K562 (cell line): Measurements from ENCODE around the gene ANAPC13. TPM values are rescaled to one million over a fixed set of nuclear protein-coding genes. Genes with fewer than 3 reads are reported as not detected.

Experiments used
- ATAC-seq: fragments of 200-7000 bp; cut with Tn5 transposase; 3 replicates; pipeline ENCODE4 v1.9.1; 2020; ENCODE audit warnings: moderate library complexity
- BruUV-seq: library from RNA; stranded (reverse); fragments of 400-500 nt; replicated peaks from 2 replicates; lab custom pipeline; 2021; lab: Mats Ljungman, UMichigan
- CTCF ChIA-PET: fragments of 300-600 bp; formaldehyde crosslinking; extraction: SDS; loops from one replicate; lab custom pipeline; 2021; ENCODE audit warnings: low intra/inter-chr PET ratio; lab: Yijun Ruan, JAX
- POLR2A ChIA-PET: fragments of 300-600, 350-650 bp; sonication (Branson Sonifier 250); formaldehyde crosslinking; extraction: SDS; loops from one replicate; lab custom pipeline; 2021; ENCODE audit warnings: antibody characterized with exemption, inconsistent platforms; lab: Yijun Ruan, JAX
- DNase-seq, 4 experiments: peaks; one replicate each; pipeline versions ENCODE4 v3.0.0 to v3.0.0-alpha.2; 2011 to 2018; ENCODE audit warnings: low spot score in 3 of 4, mixed read lengths in 3 of 4; ENCODE audit errors: extremely low read depth in 1 of 4
- FAIRE-seq: peaks from 2 replicates; lab custom pipeline; 2011; peaks lifted over from hg19 to GRCh38; lab: Jason Lieb, UNC
- H2AFZ ChIP-seq: 2 replicates; pipeline ENCODE4 v1.6.0; 2011; ENCODE audit warnings: low read depth, low read length, control low read depth, inconsistent platforms
- H3K27ac ChIP-seq: fragments of 200-600 bp; 3 replicates; pipeline ENCODE4 v1.8.0; 2011; ENCODE audit warnings: low read depth, mild to moderate bottlenecking, control low read depth, inconsistent platforms, low read length, moderate library complexity, mixed read lengths; ENCODE audit errors: extremely low read depth
- H3K27me3 ChIP-seq, 2 experiments: fragments of 300-600 bp in 1 of 2; 2 replicates in 1 of 2; 3 replicates in 1 of 2; pipeline versions ENCODE4 v1.6.0 to v1.8.0; 2011; ENCODE audit warnings: inconsistent platforms in 2 of 2, low read length in 2 of 2, mild to moderate bottlenecking in 1 of 2, mixed read lengths in 1 of 2, moderate library complexity in 1 of 2; ENCODE audit not compliant: control insufficient read depth in 2 of 2, insufficient read depth in 2 of 2
- H3K36me3 ChIP-seq: fragments of 300-600 bp; 3 replicates; pipeline ENCODE4 v1.8.0; 2011; ENCODE audit warnings: mild to moderate bottlenecking, low read length, inconsistent platforms; ENCODE audit not compliant: control insufficient read depth, insufficient read depth
- H3K4me1 ChIP-seq, 2 experiments: fragments of 200-600 bp in 1 of 2; replicated peaks in 1 of 2; 2 replicates in 1 of 2; 3 replicates in 1 of 2; pipeline versions ENCODE4 v1.5.1 to v1.8.0; 2011; ENCODE audit warnings: inconsistent platforms in 2 of 2, low read length in 2 of 2, mild to moderate bottlenecking in 1 of 2, mixed read lengths in 1 of 2, moderate library complexity in 1 of 2; ENCODE audit not compliant: control insufficient read depth in 2 of 2, insufficient read depth in 2 of 2
- H3K4me2 ChIP-seq: 2 replicates; pipeline ENCODE4 v1.6.1; 2011; ENCODE audit warnings: low read length, control low read depth, inconsistent platforms, mixed read lengths; ENCODE audit not compliant: insufficient read depth
- H3K4me3 ChIP-seq: fragments of 200-600 bp; sonication (generic), shearing (Covaris generic); 2 replicates; pipeline ENCODE4 v1.5.1; 2016; ENCODE audit warnings: control low read depth, inconsistent platforms
- H3K79me2 ChIP-seq: fragments of 200-600 bp; 3 replicates; pipeline ENCODE4 v1.8.0; 2011; ENCODE audit warnings: low read length, inconsistent platforms; ENCODE audit not compliant: control insufficient read depth, insufficient read depth
- H3K9ac ChIP-seq, 2 experiments: 2 replicates each; pipeline versions ENCODE4 v1.6.0 to v1.6.1; 2011; ENCODE audit warnings: low read depth in 2 of 2, low read length in 2 of 2, control low read depth in 1 of 2, inconsistent platforms in 1 of 2, mild to moderate bottlenecking in 1 of 2, mixed read lengths in 1 of 2; ENCODE audit not compliant: insufficient read depth in 1 of 2
- H3K9me1 ChIP-seq: one replicate; pipeline ENCODE4 v1.6.0; 2011; ENCODE audit warnings: inconsistent platforms, mild to moderate bottlenecking, low read length, moderate library complexity; ENCODE audit not compliant: control insufficient read depth, insufficient read depth
- H3K9me3 ChIP-seq: replicated peaks from 2 replicates; pipeline ENCODE4 v1.5.1; 2011; ENCODE audit warnings: low read depth, low read length, inconsistent platforms; ENCODE audit not compliant: control insufficient read depth, insufficient read depth
- H4K20me1 ChIP-seq: replicated peaks from 2 replicates; pipeline ENCODE4 v1.6.1; 2011; ENCODE audit warnings: low read length, inconsistent platforms, mixed read lengths; ENCODE audit not compliant: control insufficient read depth, insufficient read depth
- CEBPZ ChIP-seq: fragments of 150-350 bp; IDR thresholded peaks from 2 replicates; pipeline ENCODE4 v1.6.1; 2014; ENCODE audit warnings: low read depth, mild to moderate bottlenecking, low read length, borderline replicate concordance
- DEAF1 ChIP-seq: fragments of 450-650 bp; formaldehyde crosslinking; IDR thresholded peaks from 2 replicates; pipeline ENCODE4 v1.4.0; 2020; ENCODE audit warnings: mild to moderate bottlenecking, moderate library complexity
- HDAC1 ChIP-seq, 2 experiments: fragments of 450-650 bp; IDR thresholded peaks; 2 replicates each; pipeline ENCODE4 v1.6.1; 2016 to 2017; ENCODE audit warnings: inconsistent platforms in 1 of 2, mild to moderate bottlenecking in 1 of 2, moderate library complexity in 1 of 2
- U2AF1 ChIP-seq: fragments of 200-400 bp; formaldehyde crosslinking; optimal IDR thresholded peaks from 2 replicates; pipeline ENCODE3; 2017; ENCODE audit warnings: mild to moderate bottlenecking, low read depth, low read length, moderate library complexity
- ZC3H11A ChIP-seq: IDR thresholded peaks from 2 replicates; pipeline ENCODE4 v1.6.1; 2012; ENCODE audit warnings: low read depth, low read length, improper control_type of control experiment
- ZNF277 ChIP-seq: fragments of 250-450 bp; sonication (Bioruptor Pico); IDR thresholded peaks from 2 replicates; pipeline ENCODE4 v1.8.0; 2022; ENCODE audit warnings: inconsistent platforms, mild to moderate bottlenecking, moderate library complexity, borderline replicate concordance
- WGBS: fragments of 100-300 bp; shearing (Covaris generic); methylation state at CpG from one replicate; pipeline ENCODE4 v1.1.6; 2016; ENCODE audit warnings: low coverage, mixed read lengths; ENCODE audit not compliant: insufficient coverage; ENCODE audit errors: missing lambda C conversion rate; 5-methylcytosine and 5-hydroxymethylcytosine counted together
- in situ Hi-C: fragments of 300-500 bp; cut with MboI; formaldehyde crosslinking; loops from 4 replicates; pipeline ENCODE4 v1.15.0; 2018; ENCODE audit warnings: inconsistent platforms, mixed read lengths
- intact Hi-C: fragments of 100-400 bp; cut with micrococcal nuclease; formaldehyde crosslinking; loops from 2 replicates; pipeline ENCODE4 v1.14.2; 2022
- polyA plus RNA-seq, 8 experiments: library from polyadenylated mRNA; depleted of rRNA in 4 of 8; stranded (reverse) in 5 of 8; unstranded in 3 of 8; fragments of >200 nt; fragmentation: Nextera tagmentation in 2 of 8; fragmentation: Illumina TruSeq in 1 of 8; extraction: Ambion mirVana in 2 of 8; extraction: Trizol in 1 of 8; gene quantifications; 2 replicates each; pipeline versions ENCODE4 v1.2.1 to v1.2.3, GENCODE V29; 2011 to 2014; ENCODE audit warnings: inconsistent platforms in 1 of 8, missing spikeins in 1 of 8
- total RNA-seq, 7 experiments: library from RNA; depleted of rRNA in 6 of 7; stranded (reverse); fragments of >200 nt in 6 of 7; fragmentation: Illumina TruSeq in 2 of 7; extraction: Trizol in 2 of 7; gene quantifications; 2 replicates each; pipeline versions ENCODE4 v1.2.1 to v1.2.3, GENCODE V29; 2011 to 2021; ENCODE audit warnings: low replicate concordance in 1 of 7
- TF ChIP-seq, protein P1 (sequence below): fragments of 450-650 bp; IDR thresholded peaks from 2 replicates; pipeline ENCODE4 v1.6.1; 2016; ENCODE audit warnings: borderline replicate concordance
- TF ChIP-seq, protein P2 (sequence below), 2 experiments: fragments of 450-650 bp in 1 of 2; IDR thresholded peaks; 2 replicates each; pipeline ENCODE4 v1.6.1; 2011 to 2017; ENCODE audit warnings: low read depth in 2 of 2, antibody characterized with exemption in 1 of 2, borderline replicate concordance in 1 of 2, low read length in 1 of 2, mild to moderate bottlenecking in 1 of 2, mixed read lengths in 1 of 2; ENCODE audit not compliant: control insufficient read depth in 1 of 2

ANAPC13 gene
- total and polyA plus RNA-seq, 9 of the 15 experiments (the other 6 are each of a cell fraction or from before 2014, with no cell fraction given): 48.5 to 238 (median 68.5) TPM

DNA sequence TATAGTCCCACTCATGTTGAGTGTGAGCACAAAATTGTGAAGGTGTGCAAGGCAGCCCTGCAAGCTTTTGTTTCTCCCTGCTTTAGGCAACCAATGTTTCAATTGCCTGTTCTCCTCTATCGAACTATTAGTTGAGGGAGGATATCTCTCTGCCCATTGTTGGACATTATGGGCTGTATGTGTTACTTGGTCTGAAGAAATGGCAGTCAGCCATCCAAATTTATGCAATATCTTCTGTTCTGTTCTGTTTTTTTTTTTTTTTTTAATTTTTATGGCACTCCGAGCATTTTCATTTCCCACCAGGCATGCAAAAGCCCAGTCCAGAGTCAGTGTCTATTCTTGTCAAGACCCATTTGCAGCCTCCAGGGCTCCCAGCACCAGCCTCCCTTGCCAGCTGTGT, 44.0 kb downstream of the ANAPC13 start (continued):
- no peak for TF ChIP-seq DEAF1
- no peak for TF ChIP-seq HDAC1 (IDR thresholded peaks at IDR 0.05)
- TF ChIP-seq ZC3H11A: no peak

DNA sequence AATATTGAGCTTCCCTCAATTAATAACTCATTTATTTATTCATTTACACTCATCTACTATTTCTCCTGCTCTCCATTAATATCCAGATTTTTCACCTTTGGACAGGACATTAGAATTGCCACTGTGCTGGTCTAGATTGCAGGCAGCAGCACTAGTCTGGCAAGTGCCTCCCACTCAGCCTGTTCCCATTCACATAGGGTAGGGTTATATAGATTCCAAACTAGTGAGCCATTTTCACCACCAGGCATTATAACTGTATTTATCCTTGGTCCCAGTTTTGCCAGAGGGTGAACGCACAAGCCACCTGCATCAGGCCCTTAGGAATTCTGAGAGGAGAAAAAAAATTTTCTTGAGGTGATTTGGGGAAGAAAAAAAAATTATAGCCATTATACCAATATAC, 44.5 kb downstream of the ANAPC13 start:
- intact Hi-C loops (no loop called here), in situ Hi-C loops (no loop called here)
- no peak overlapping the region for H3K4me3 ChIP-seq
- ChIA-PET CTCF (no interaction called here), POLR2A (no interaction called here)
- H3K79me2 ChIP-seq: no peaks in the 10 kb centered on the region
- no peaks in the 10 kb centered on the region for H3K36me3 ChIP-seq
- H3K9ac ChIP-seq: no peak overlapping the region
- BruUV-seq: no TSS peak
- ATAC-seq (no peak), DNase-seq (no peak), FAIRE-seq (no peak)
- H2AFZ ChIP-seq: no peak overlapping the region
- H3K27me3 ChIP-seq: peaks cover 2 to 12% of the 10 kb centered on the region in 2 experiments; a peak in 4 of 5 replicates
- WGBS: 0% methylated on average over 1 of the region's 1 CpG
- H3K4me1 ChIP-seq: no peaks in the 10 kb centered on the region
- no peak overlapping the region for H3K27ac ChIP-seq
- H3K9me1 ChIP-seq: no peaks in the 10 kb centered on the region
- no peaks in the 10 kb centered on the region for H4K20me1 ChIP-seq
- no peak overlapping the region for H3K4me2 ChIP-seq
- no peaks in the 10 kb centered on the region for H3K9me3 ChIP-seq
- TF ChIP-seq ZNF277 (CRISPR knock-in tag): no peak
- TF ChIP-seq, protein P1, sequence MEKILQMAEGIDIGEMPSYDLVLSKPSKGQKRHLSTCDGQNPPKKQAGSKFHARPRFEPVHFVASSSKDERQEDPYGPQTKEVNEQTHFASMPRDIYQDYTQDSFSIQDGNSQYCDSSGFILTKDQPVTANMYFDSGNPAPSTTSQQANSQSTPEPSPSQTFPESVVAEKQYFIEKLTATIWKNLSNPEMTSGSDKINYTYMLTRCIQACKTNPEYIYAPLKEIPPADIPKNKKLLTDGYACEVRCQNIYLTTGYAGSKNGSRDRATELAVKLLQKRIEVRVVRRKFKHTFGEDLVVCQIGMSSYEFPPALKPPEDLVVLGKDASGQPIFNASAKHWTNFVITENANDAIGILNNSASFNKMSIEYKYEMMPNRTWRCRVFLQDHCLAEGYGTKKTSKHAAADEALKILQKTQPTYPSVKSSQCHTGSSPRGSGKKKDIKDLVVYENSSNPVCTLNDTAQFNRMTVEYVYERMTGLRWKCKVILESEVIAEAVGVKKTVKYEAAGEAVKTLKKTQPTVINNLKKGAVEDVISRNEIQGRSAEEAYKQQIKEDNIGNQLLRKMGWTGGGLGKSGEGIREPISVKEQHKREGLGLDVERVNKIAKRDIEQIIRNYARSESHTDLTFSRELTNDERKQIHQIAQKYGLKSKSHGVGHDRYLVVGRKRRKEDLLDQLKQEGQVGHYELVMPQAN: no peak
- no peak for TF ChIP-seq CEBPZ
- TF ChIP-seq, protein P2, sequence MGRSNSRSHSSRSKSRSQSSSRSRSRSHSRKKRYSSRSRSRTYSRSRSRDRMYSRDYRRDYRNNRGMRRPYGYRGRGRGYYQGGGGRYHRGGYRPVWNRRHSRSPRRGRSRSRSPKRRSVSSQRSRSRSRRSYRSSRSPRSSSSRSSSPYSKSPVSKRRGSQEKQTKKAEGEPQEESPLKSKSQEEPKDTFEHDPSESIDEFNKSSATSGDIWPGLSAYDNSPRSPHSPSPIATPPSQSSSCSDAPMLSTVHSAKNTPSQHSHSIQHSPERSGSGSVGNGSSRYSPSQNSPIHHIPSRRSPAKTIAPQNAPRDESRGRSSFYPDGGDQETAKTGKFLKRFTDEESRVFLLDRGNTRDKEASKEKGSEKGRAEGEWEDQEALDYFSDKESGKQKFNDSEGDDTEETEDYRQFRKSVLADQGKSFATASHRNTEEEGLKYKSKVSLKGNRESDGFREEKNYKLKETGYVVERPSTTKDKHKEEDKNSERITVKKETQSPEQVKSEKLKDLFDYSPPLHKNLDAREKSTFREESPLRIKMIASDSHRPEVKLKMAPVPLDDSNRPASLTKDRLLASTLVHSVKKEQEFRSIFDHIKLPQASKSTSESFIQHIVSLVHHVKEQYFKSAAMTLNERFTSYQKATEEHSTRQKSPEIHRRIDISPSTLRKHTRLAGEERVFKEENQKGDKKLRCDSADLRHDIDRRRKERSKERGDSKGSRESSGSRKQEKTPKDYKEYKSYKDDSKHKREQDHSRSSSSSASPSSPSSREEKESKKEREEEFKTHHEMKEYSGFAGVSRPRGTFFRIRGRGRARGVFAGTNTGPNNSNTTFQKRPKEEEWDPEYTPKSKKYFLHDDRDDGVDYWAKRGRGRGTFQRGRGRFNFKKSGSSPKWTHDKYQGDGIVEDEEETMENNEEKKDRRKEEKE (IDR thresholded peaks at IDR 0.05; ENCODE audit: borderline replicate concordance in 1 of 2, control insufficient read depth in 1 of 2, low read depth in 2 of 2, low read length in 1 of 2): no peak
- no peak for TF ChIP-seq U2AF1
